SH-SY5Y (cell line): ENCODE data around the gene PTBP1.

Source experiments
- GATA2 ChIP-seq: IDR thresholded peaks from 2 replicates; pipeline ENCODE4 v1.6.1; 2011; ENCODE audit warnings: mild to moderate bottlenecking, low read depth, low read length
- GATA3 ChIP-seq: IDR thresholded peaks from 2 replicates; pipeline ENCODE4 v1.6.1; 2011; ENCODE audit warnings: low read depth, mild to moderate bottlenecking, low read length, moderate library complexity

DNA sequence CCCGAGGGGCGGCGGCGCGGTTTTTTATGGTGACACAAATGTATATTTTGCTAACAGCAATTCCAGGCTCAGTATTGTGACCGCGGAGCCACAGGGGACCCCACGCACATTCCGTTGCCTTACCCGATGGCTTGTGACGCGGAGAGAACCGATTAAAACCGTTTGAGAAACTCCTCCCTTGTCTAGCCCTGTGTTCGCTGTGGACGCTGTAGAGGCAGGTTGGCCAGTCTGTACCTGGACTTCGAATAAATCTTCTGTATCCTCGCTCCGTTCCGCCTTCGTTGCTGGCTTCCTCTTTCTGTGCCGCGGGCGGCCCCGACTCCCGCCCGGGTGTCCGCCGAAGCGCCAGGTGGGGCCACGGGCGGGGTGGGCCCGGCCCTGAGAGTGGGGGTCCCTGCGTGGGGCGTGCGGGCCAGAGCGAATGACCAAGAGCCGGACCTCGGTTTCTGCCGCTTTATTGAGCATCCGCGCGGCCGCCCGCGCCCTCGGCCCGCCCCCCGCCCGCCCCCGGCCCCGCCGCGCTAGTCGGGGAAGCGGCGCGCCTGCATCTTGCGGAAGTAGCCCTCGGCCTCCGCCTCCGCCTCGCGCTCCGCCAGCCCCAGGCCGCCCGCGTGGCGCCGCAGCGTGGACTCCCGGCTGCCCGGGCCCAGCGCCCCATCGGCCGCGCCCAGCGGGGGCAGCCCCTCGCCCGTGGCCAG is 14.9 kb downstream of the PTBP1 start:
- TF ChIP-seq GATA3: no peak
- TF ChIP-seq GATA2: no peak
